Aorta (tissue), 5 donors: Measurements from ENCODE around the gene STXBP5. TPM values are rescaled to one million over a fixed set of nuclear protein-coding genes. Genes with fewer than 3 reads are reported as not detected.
"Not testable (repeated sequence)": the region's sequence is repeated elsewhere in the genome, so short reads cannot be mapped to it uniquely, and the experiment has no call there.

Experiments used
- ATAC-seq: fragments of 200-7000 bp; cut with Tn5 transposase; one replicate; pipeline ENCODE4 v1.9.1; 2022; ENCODE audit warnings: moderate library complexity; ENCODE audit not compliant: low FRiP score
- DNase-seq, 2 donors: peaks; one replicate each; pipeline ENCODE4 v3.0.0-alpha.2; 2020
- H3K27ac ChIP-seq, 2 donors: one replicate each; pipeline ENCODE4 v1.5.1; 2013; ENCODE audit warnings: low read length in 2 of 2, mild to moderate bottlenecking in 2 of 2, moderate library complexity in 2 of 2, control low read depth in 1 of 2, inconsistent platforms in 1 of 2, low read depth in 1 of 2
- H3K27me3 ChIP-seq, 2 donors: one replicate each; pipeline ENCODE4 v1.6.1; 2013; ENCODE audit warnings: control low read depth in 1 of 2, low read length in 1 of 2, mild to moderate bottlenecking in 1 of 2, moderate library complexity in 1 of 2; ENCODE audit not compliant: insufficient read depth in 2 of 2, control insufficient read depth in 1 of 2
- H3K36me3 ChIP-seq, 2 donors: one replicate each; pipeline ENCODE4 v1.6.1; 2013; ENCODE audit warnings: control low read depth in 1 of 2, low read length in 1 of 2, mild to moderate bottlenecking in 1 of 2; ENCODE audit not compliant: insufficient read depth in 2 of 2, control insufficient read depth in 1 of 2
- H3K4me1 ChIP-seq, 2 donors: one replicate each; pipeline ENCODE4 v1.6.1; 2013; ENCODE audit warnings: low read length in 2 of 2, control low read depth in 1 of 2, mild to moderate bottlenecking in 1 of 2, moderate library complexity in 1 of 2; ENCODE audit not compliant: insufficient read depth in 2 of 2, control insufficient read depth in 1 of 2
- H3K4me3 ChIP-seq, 2 donors: one replicate each; pipeline ENCODE4 v1.5.1; 2013; ENCODE audit warnings: low read length in 2 of 2, control low read depth in 1 of 2, mild to moderate bottlenecking in 1 of 2
- H3K9me3 ChIP-seq: one replicate; pipeline ENCODE4 v1.6.1; 2013; ENCODE audit warnings: mild to moderate bottlenecking, low read length; ENCODE audit not compliant: control insufficient read depth
- WGBS, 2 donors: extraction: QIAGEN DNeasy Blood & Tissue Kit; methylation state at CpG; one replicate each; pipeline ENCODE4 v1.1.7; 2013; 5-methylcytosine and 5-hydroxymethylcytosine counted together
- intact Hi-C, 2 donors: fragments of 100-400 bp; cut with DNase I; formaldehyde crosslinking; loops; one replicate each; pipeline versions ENCODE4 v1.14.2 to v1.15.0; 2022
- polyA plus RNA-seq, 2 donors: library from polyadenylated mRNA; stranded (reverse); fragments of 200-250 nt; gene quantifications; one replicate each; pipeline ENCODE4 v1.2.3, GENCODE V29; 2013
- total RNA-seq, 2 donors: library from RNA; stranded (reverse); fragmentation: NEBNext Ultra II Directional; extraction: Animal tissue kit (Norgen Biotek cat#: 25700); gene quantifications; one replicate each; pipeline ENCODE4 v1.2.1, GENCODE V29; 2021
- donor health status: healthy with polysubstance abuse.
- donor health status: Bipolar disorder and iron deficiency.
- donor health status: DM: no; HTN: no; CAD: no.
- donor health status: DM: no; HTN: no; CAD: no.
- donor health status: DM: yes; HTN: yes; CAD: no.

The STXBP5 gene
- total and polyA plus RNA-seq, 4 donors, result 7.1 to 28.9 (median 19.9) TPM

GRCh38 chr6:147372806-147373205 lies 168.6 kb downstream of the STXBP5 start:
- H3K36me3 ChIP-seq, result peaks cover 0 to 3% of the 10 kb centered on the region in 2 donors

DNA sequence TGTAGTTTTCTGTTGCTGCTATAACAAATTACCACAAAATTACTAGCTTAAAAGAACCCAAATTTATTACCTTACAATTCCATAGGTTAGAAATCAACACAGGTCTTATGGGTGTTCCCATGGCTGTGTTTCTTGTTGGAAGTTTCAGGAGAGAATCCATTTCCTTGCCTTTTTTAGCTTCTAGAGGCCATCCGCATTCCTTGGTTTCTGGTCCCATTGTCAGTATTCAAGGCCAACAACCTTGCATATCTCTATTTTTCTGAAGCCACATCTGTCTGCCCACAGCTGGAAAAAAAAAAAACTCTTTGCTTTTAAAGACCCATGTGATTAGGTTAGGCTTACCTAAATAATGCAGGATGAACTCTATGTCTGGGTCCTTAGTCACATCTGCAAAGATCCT lies 174.6 kb downstream of the STXBP5 start:
- H3K36me3 ChIP-seq, result peaks cover 3 to 4% of the 10 kb centered on the region in 2 donors
- ATAC-seq, result no peak
- no peaks in the 10 kb centered on the region for H3K27me3 ChIP-seq
- H3K4me1 ChIP-seq, result no peaks in the 10 kb centered on the region
- intact Hi-C loops, result no loop called here
- H3K9me3 ChIP-seq, result no peaks in the 10 kb centered on the region
- WGBS, 2 donors, result 100% methylated on average over 1 of the region's 1 CpG
- DNase-seq, result no peak
- no peak overlapping the region for H3K4me3 ChIP-seq
- H3K27ac ChIP-seq, result no peak overlapping the region

More at GRCh38 chr6:147372806-147373205, 168.6 kb downstream of the STXBP5 start:
- H3K4me1 ChIP-seq, result no peaks in the 10 kb centered on the region
- no peaks in the 10 kb centered on the region for H3K9me3 ChIP-seq
- WGBS, 2 donors, result 99 to 100% methylated on average over 1 of the region's 1 CpG
- H3K27ac ChIP-seq, result no peak overlapping the region
- DNase-seq (no peak), ATAC-seq (no peak)
- no peaks in the 10 kb centered on the region for H3K27me3 ChIP-seq
- H3K4me3 ChIP-seq, result no peak overlapping the region
- intact Hi-C loops, result no loop called here

DNA sequence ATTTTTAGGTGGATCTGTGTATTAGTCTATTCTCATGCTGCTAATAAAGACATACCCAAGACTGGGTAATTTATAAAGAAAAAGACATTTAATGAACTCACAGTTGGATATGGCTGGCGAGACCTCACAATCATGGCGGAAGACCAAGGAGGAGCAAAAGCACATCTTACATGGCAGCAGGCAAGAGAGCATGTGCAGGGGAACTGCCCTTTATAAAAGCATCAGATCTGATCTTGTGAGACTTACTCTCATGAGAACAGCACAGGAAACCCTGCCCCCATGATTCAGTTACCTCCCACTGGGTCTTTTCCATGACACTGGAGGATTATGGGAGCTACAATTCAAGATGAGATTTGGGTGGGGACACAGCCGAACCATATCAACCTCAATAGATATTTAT lies 176.6 kb downstream of the STXBP5 start:
- intact Hi-C loops, ATAC-seq, H3K4me1 ChIP-seq, H3K4me3 ChIP-seq, H3K9me3 ChIP-seq, DNase-seq, H3K27ac ChIP-seq, H3K36me3 ChIP-seq, H3K27me3 ChIP-seq: not testable (repeated sequence)
- WGBS, 2 donors, result 93 to 96% methylated on average over 3 of the region's 3 CpGs

GRCh38 chr6:147381712-147382111 lies 177.5 kb downstream of the STXBP5 start:
- ATAC-seq, result no peak
- Histone ChIP-seq H3K9me3 (no peaks in the 10 kb centered on the region), H3K36me3 (peaks cover 5 to 8% of the 10 kb centered on the region in 2 donors), H3K4me3 (no peak overlapping the region), H3K27me3 (no peaks in the 10 kb centered on the region), H3K27ac (no peak overlapping the region), H3K4me1 (no peaks in the 10 kb centered on the region)
- no peak for DNase-seq
- intact Hi-C loops, result no loop called here
- 88 to 89% methylated on average over 3 of the region's 3 CpGs for WGBS, 2 donors

DNA sequence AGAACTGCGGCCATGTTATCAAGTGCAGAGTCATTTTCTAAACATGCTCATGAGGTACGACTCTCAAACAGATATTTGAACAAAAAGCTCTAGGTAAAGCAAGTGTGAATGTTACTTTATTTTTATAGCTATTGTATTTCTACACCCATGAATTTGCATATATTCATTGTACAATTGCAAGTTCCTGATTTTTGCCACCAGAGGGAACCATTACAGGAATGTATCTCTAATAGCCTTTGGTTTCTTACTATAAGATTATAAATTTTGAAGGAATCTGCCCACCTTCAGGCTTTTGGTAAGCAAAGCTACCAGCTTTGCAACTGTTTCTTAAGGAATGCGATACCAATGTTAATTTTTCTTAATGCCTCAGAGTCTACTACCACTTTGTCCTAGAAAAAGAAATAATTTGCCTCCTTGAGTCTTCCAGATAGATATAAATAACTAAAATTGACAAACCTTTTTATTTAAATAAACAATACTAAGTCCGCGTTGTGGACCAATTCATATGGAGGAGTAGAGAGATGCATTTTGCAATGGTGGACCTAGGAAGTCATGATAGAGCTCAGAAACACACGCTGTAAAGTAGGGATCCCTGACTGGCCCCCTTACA lies 178.8 kb downstream of the STXBP5 start:
- H3K36me3 ChIP-seq, result peaks cover 3 to 8% of the 10 kb centered on the region in 2 donors
- DNase-seq, result no peak
- no peaks in the 10 kb centered on the region for H3K4me1 ChIP-seq
- H3K27ac ChIP-seq, result no peak overlapping the region
- intact Hi-C loops, result no loop called here
- H3K9me3 ChIP-seq, result no peaks in the 10 kb centered on the region
- H3K27me3 ChIP-seq, result no peaks in the 10 kb centered on the region
- WGBS, 2 donors, result 87 to 91% methylated on average over 6 of the region's 6 CpGs
- ATAC-seq, result no peak
- H3K4me3 ChIP-seq, result no peak overlapping the region

DNA sequence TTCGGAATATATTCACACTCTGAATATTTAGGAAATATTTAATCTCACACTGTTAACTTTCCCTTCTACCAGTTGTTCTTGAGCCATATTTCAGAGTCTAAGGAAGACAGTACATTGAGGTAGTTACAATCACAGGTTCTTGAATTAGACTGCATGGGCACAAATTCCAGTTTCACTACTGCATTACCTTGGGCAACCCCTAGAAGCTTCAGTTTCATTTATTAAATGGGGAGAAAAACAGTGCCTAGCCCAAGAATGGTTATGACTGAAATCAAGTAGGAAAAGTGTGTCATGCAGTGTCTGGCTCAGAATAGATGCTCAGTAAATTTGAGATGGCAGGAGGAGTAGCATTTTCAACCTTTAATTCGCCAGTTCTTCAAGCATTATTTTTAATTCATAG lies 179.8 kb downstream of the STXBP5 start:
- H3K4me3 ChIP-seq, result no peak overlapping the region
- 94% methylated on average over 2 of the region's 2 CpGs for WGBS, 2 donors
- H3K4me1 ChIP-seq, result no peaks in the 10 kb centered on the region
- ATAC-seq (no peak), DNase-seq (no peak)
- peaks cover 3 to 6% of the 10 kb centered on the region in 2 donors for H3K36me3 ChIP-seq
- no peaks in the 10 kb centered on the region for H3K27me3 ChIP-seq
- H3K27ac ChIP-seq, result no peak overlapping the region
- no peaks in the 10 kb centered on the region for H3K9me3 ChIP-seq
- intact Hi-C loops, result no loop called here

- no peaks in the 10 kb centered on the region for H3K9me3 ChIP-seq
- intact Hi-C loops, result no loop called here
- H3K36me3 ChIP-seq, result peaks cover 3 to 5% of the 10 kb centered on the region in 2 donors
- ATAC-seq (no peak), DNase-seq (no peak)
- WGBS, 2 donors, result 69 to 73% methylated on average over 6 of the region's 6 CpGs
- H3K27ac ChIP-seq, result no peak overlapping the region
- no peaks in the 10 kb centered on the region for H3K27me3 ChIP-seq
- no peak overlapping the region for H3K4me3 ChIP-seq
- H3K4me1 ChIP-seq, result no peaks in the 10 kb centered on the region
These were observed 180.8 kb downstream of the STXBP5 start for GRCh38 chr6:147384737-147385710.

- Histone ChIP-seq H3K9me3 (no peaks in the 10 kb centered on the region), H3K27ac (no peak overlapping the region), H3K36me3 (peaks cover 3 to 5% of the 10 kb centered on the region in 2 donors), H3K4me3 (no peak overlapping the region), H3K27me3 (no peaks in the 10 kb centered on the region), H3K4me1 (no peaks in the 10 kb centered on the region)
- DNase-seq, result no peak
- intact Hi-C loops, result no loop called here
- WGBS, 2 donors, result 87 to 94% methylated on average over 1 of the region's 1 CpG
- no peak for ATAC-seq
These were observed 185.2 kb downstream of the STXBP5 start for GRCh38 chr6:147389463-147389862.
